GM10248 (cell line): ENCODE data around the gene B3GAT1.

Source experiments
- CTCF ChIA-PET: fragments of 300-600 bp; sonication (Branson Sonifier 250); formaldehyde crosslinking; extraction: SDS; loops from one replicate; lab custom pipeline; 2021; ENCODE audit warnings: antibody characterized with exemption; lab: Yijun Ruan, JAX
- POLR2A ChIA-PET: fragments of 350-650 bp; sonication (Branson Sonifier 250); formaldehyde crosslinking; extraction: SDS; loops from one replicate; lab custom pipeline; 2020; ENCODE audit warnings: antibody characterized with exemption; lab: Yijun Ruan, JAX
- DNase-seq: peaks from one replicate; pipeline ENCODE4 v3.0.0; 2012; ENCODE audit errors: extremely low spot score
- CTCF ChIP-seq: IDR thresholded peaks from 2 replicates; pipeline ENCODE4 v1.5.1; 2012; ENCODE audit warnings: mild to moderate bottlenecking, low read depth; ENCODE audit errors: extremely low read depth, missing control alignments, control extremely low read depth

B3GAT1 gene

GRCh38 chr11:134401825-134402809 is 9.9 kb downstream of the B3GAT1 start:
- TF ChIP-seq CTCF, result no peak
- no peak for DNase-seq
- ChIA-PET CTCF (no interaction called here), POLR2A (no interaction called here)

GRCh38 chr11:134399996-134400395 is 12.0 kb downstream of the B3GAT1 start:
- ChIA-PET CTCF (no interaction called here), POLR2A (no interaction called here)
- no peak for DNase-seq
- no peak for TF ChIP-seq CTCF

- POLR2A ChIA-PET, result no interaction called here
These were observed 12.8 kb downstream of the B3GAT1 start for GRCh38 chr11:134399293-134399654.

GRCh38 chr11:134398644-134399292 is 13.3 kb downstream of the B3GAT1 start:
- ChIA-PET POLR2A (no interaction called here), CTCF (no interaction called here)

More at GRCh38 chr11:134399293-134399654, 12.8 kb downstream of the B3GAT1 start:
- DNase-seq, result no peak
- TF ChIP-seq CTCF, result no peak
- CTCF ChIA-PET, result no interaction called here

GRCh38 chr11:134398079-134398444 is 14.0 kb downstream of the B3GAT1 start:
- POLR2A ChIA-PET, result no interaction called here
- CTCF ChIA-PET, result no interaction called here
- no peak for TF ChIP-seq CTCF
- DNase-seq, result no peak

More at GRCh38 chr11:134398644-134399292, 13.3 kb downstream of the B3GAT1 start:
- DNase-seq, result no peak
- TF ChIP-seq CTCF, result no peak

GRCh38 chr11:134397304-134398078 is 14.6 kb downstream of the B3GAT1 start:
- ChIA-PET CTCF (no interaction called here), POLR2A (no interaction called here)
- DNase-seq, result no peak
- no peak for TF ChIP-seq CTCF
